NB4 (cell line): ENCODE results near the gene ARHGAP22.

Experiments
- DNase-seq: peaks from one replicate; pipeline ENCODE4 v3.0.0; 2010; ENCODE audit warnings: low read depth
- H3K4me3 ChIP-seq: one replicate; pipeline ENCODE4 v1.5.1; 2011; ENCODE audit warnings: mild to moderate bottlenecking, low read depth, low read length, moderate library complexity
- CTCF ChIP-seq: IDR thresholded peaks from one replicate; pipeline ENCODE4 v1.5.1; 2012; ENCODE audit warnings: low read depth, low read length
- MAX ChIP-seq: IDR thresholded peaks from 2 replicates; pipeline ENCODE4 v1.6.1; 2011; ENCODE audit warnings: low read depth, low read length
- MYC ChIP-seq: IDR thresholded peaks from 2 replicates; pipeline ENCODE4 v1.6.1; 2011; ENCODE audit warnings: low read depth, low read length
- POLR2A ChIP-seq: IDR thresholded peaks from 2 replicates; pipeline ENCODE4 v1.6.1; 2011; ENCODE audit warnings: mild to moderate bottlenecking; ENCODE audit not compliant: insufficient read length; ENCODE audit errors: extremely low read depth

Gene ARHGAP22

GRCh38 chr10:48547981-48548380, 56.9 kb downstream of the ARHGAP22 start:
- H3K4me3 ChIP-seq, result no peak overlapping the region
- DNase-seq, result no peak
- TF ChIP-seq MAX (no peak), POLR2A (no peak), MYC (no peak), CTCF (no peak)

- TF ChIP-seq CTCF (no peak), MAX (no peak), POLR2A (no peak), MYC (no peak)
- H3K4me3 ChIP-seq, result no peak overlapping the region
- peak; percentile 22 for DNase-seq
Observed at GRCh38 chr10:48547061-48547895, 57.6 kb downstream of the ARHGAP22 start.

GRCh38 chr10:48545462-48546145, 59.3 kb downstream of the ARHGAP22 start:
- no peak overlapping the region for H3K4me3 ChIP-seq
- no peak for DNase-seq
- no peak for TF ChIP-seq MYC
- TF ChIP-seq MAX, result no peak
- TF ChIP-seq CTCF, result no peak
- TF ChIP-seq POLR2A, result no peak

- no peak overlapping the region for H3K4me3 ChIP-seq
- no peak for TF ChIP-seq CTCF
- no peak for TF ChIP-seq MYC
- no peak for TF ChIP-seq POLR2A
- TF ChIP-seq MAX, result no peak
- no peak for DNase-seq
Observed at GRCh38 chr10:48543182-48543844, 61.6 kb downstream of the ARHGAP22 start.

- no peak overlapping the region for H3K4me3 ChIP-seq
- DNase-seq, result no peak
- TF ChIP-seq MYC (no peak), POLR2A (no peak), CTCF (no peak), MAX (no peak)
Observed at GRCh38 chr10:48542471-48543181, 62.2 kb downstream of the ARHGAP22 start.
